HepG2 (cell line): ENCODE measurements around the gene LRRC74B. TPM values are rescaled to one million over a fixed set of nuclear protein-coding genes. Genes with fewer than 3 reads are reported as not detected.

ENCODE experiments used
- ATAC-seq: fragments of 200-7000 bp; cut with Tn5 transposase; 3 replicates; pipeline ENCODE4 v1.9.1; 2020; ENCODE audit warnings: mild to moderate bottlenecking, moderate library complexity
- BruUV-seq: library from RNA; stranded (reverse); fragments of 400-500 nt; replicated peaks from 2 replicates; lab custom pipeline; 2021; lab: Mats Ljungman, UMichigan
- CTCF ChIA-PET: fragments of 300-600 bp; formaldehyde crosslinking; extraction: SDS; loops from one replicate; lab custom pipeline; 2021; ENCODE audit warnings: low total read pairs, inconsistent platforms, low intra/inter-chr PET ratio; lab: Yijun Ruan, JAX
- POLR2A ChIA-PET: fragments of 350-600 bp; sonication (Branson Sonifier 250); formaldehyde crosslinking; loops from one replicate; lab custom pipeline; 2020; ENCODE audit warnings: antibody characterized with exemption, inconsistent platforms; lab: Yijun Ruan, JAX
- DNase-seq: peaks from one replicate; pipeline ENCODE4 v3.0.0-alpha.2; 2015; ENCODE audit warnings: low spot score
- FAIRE-seq: peaks from 3 replicates; lab custom pipeline; 2011; peaks lifted over from hg19 to GRCh38; lab: Jason Lieb, UNC
- H2AFZ ChIP-seq: one replicate; pipeline ENCODE4 v1.6.1; 2011; ENCODE audit warnings: low read length, inconsistent platforms
- H3K27ac ChIP-seq: fragments of 300-600 bp; 3 replicates; pipeline ENCODE4 v1.8.0; 2011; ENCODE audit warnings: mixed run types, mild to moderate bottlenecking, mixed read lengths, low read length, inconsistent platforms; ENCODE audit not compliant: insufficient read depth; ENCODE audit errors: extremely low read length
- H3K27me3 ChIP-seq, 2 experiments: fragments of 200-600 bp in 1 of 2; 2 replicates in 1 of 2; 3 replicates in 1 of 2; pipeline versions ENCODE4 v1.6.0 to v1.8.0; 2011; ENCODE audit warnings: low read length in 2 of 2, mild to moderate bottlenecking in 2 of 2, moderate library complexity in 2 of 2, inconsistent platforms in 1 of 2; ENCODE audit not compliant: insufficient read depth in 2 of 2, control insufficient read depth in 1 of 2
- H3K36me3 ChIP-seq, 2 experiments: fragments of 200-600 bp in 1 of 2; replicated peaks in 1 of 2; 2 replicates in 1 of 2; 3 replicates in 1 of 2; pipeline versions ENCODE4 v1.5.1 to v1.8.0; 2011; ENCODE audit warnings: low read length in 2 of 2, inconsistent platforms in 1 of 2; ENCODE audit not compliant: insufficient read depth in 2 of 2, control insufficient read depth in 1 of 2
- H3K4me1 ChIP-seq: 2 replicates; pipeline ENCODE4 v1.5.1; 2012; ENCODE audit warnings: low read length, inconsistent platforms; ENCODE audit not compliant: insufficient read depth
- H3K4me2 ChIP-seq: 2 replicates; pipeline ENCODE4 v1.6.0; 2011; ENCODE audit warnings: low read depth, low read length, inconsistent platforms
- H3K4me3 ChIP-seq, 3 experiments: fragments of 200-600 bp in 1 of 3; sonication (generic), shearing (Covaris generic) in 1 of 3; replicated peaks in 1 of 3; 2 replicates each; pipeline ENCODE4 v1.5.1; 2011 to 2016; ENCODE audit warnings: low read length in 3 of 3, inconsistent platforms in 2 of 3, low read depth in 2 of 3, mild to moderate bottlenecking in 2 of 3, control low read depth in 1 of 3, mixed read lengths in 1 of 3; ENCODE audit not compliant: insufficient read depth in 1 of 3
- H3K79me2 ChIP-seq: one replicate; pipeline ENCODE4 v1.6.1; 2011; ENCODE audit warnings: low read length, inconsistent platforms; ENCODE audit not compliant: insufficient read depth
- H3K9ac ChIP-seq: 2 replicates; pipeline ENCODE4 v1.6.0; 2011; ENCODE audit warnings: mild to moderate bottlenecking, low read depth, low read length, inconsistent platforms; ENCODE audit not compliant: insufficient read depth
- H3K9me3 ChIP-seq: 2 replicates; pipeline ENCODE4 v1.5.1; 2012; ENCODE audit warnings: mild to moderate bottlenecking, low read length
- H4K20me1 ChIP-seq: 2 replicates; pipeline ENCODE4 v1.6.0; 2011; ENCODE audit warnings: inconsistent platforms, mild to moderate bottlenecking, low read length, moderate library complexity; ENCODE audit not compliant: insufficient read depth
- ATF1 ChIP-seq: IDR thresholded peaks from 2 replicates; pipeline ENCODE4 v1.6.1; 2016; ENCODE audit warnings: mild to moderate bottlenecking, control low read depth
- HBP1 ChIP-seq: IDR thresholded peaks from 2 replicates; pipeline ENCODE4 v1.6.1; 2016; ENCODE audit warnings: low read depth, control low read depth
- MAFF ChIP-seq: IDR thresholded peaks from 2 replicates; pipeline ENCODE4 v1.6.1; 2011; ENCODE audit warnings: low read depth, low read length, improper control_type of control experiment
- MIXL1 ChIP-seq: IDR thresholded peaks from 2 replicates; pipeline ENCODE4 v1.6.1; 2016
- MXD4 ChIP-seq: IDR thresholded peaks from 2 replicates; pipeline ENCODE4 v1.6.1; 2016; ENCODE audit warnings: mild to moderate bottlenecking, missing biosample characterization, missing genetic modification reagents
- MYPOP ChIP-seq: sonication (generic); formaldehyde crosslinking; IDR thresholded peaks from 2 replicates; pipeline ENCODE4 v1.8.1; 2023; ENCODE audit warnings: mild to moderate bottlenecking, moderate library complexity, missing genetic modification reagents
- NFATC3 ChIP-seq: sonication (generic); formaldehyde crosslinking; IDR thresholded peaks from 2 replicates; pipeline ENCODE4 v1.5.1; 2020; ENCODE audit warnings: mild to moderate bottlenecking, missing genetic modification reagents
- REPIN1 ChIP-seq: sonication (generic); formaldehyde crosslinking; IDR thresholded peaks from 2 replicates; pipeline ENCODE4 v1.8.0; 2022; ENCODE audit warnings: missing genetic modification reagents, low read depth, mild to moderate bottlenecking, borderline replicate concordance
- SIN3A ChIP-seq: IDR thresholded peaks from 2 replicates; pipeline ENCODE4 v1.6.1; 2011; ENCODE audit warnings: low read depth, mild to moderate bottlenecking, control low read depth, low read length, borderline replicate concordance
- SOX13 ChIP-seq, 3 experiments: fragments of 450-650 bp in 1 of 3; sonication (generic) in 1 of 3; formaldehyde crosslinking in 1 of 3; IDR thresholded peaks in 2 of 3; conservative IDR thresholded peaks in 1 of 3; 2 replicates each; pipeline versions ENCODE4 v1.5.0 to v1.6.1; 2016 to 2020; ENCODE audit warnings: antibody characterized with exemption in 1 of 3, mild to moderate bottlenecking in 1 of 3, missing compliant biosample characterization in 1 of 3, missing genetic modification reagents in 1 of 3, moderate library complexity in 1 of 3
- SOX5 ChIP-seq: IDR thresholded peaks from 2 replicates; pipeline ENCODE4 v1.6.1; 2016; ENCODE audit warnings: borderline replicate concordance
- ZBTB14 ChIP-seq: sonication (generic); formaldehyde crosslinking; IDR thresholded peaks from 2 replicates; pipeline ENCODE4 v1.4.0; 2020; ENCODE audit warnings: missing genetic modification reagents
- ZBTB7A ChIP-seq: sonication (generic); formaldehyde crosslinking; IDR thresholded peaks from 2 replicates; pipeline ENCODE4 v1.8.0; 2022; ENCODE audit warnings: mild to moderate bottlenecking, missing genetic modification reagents
- ZNF256 ChIP-seq: sonication (generic); formaldehyde crosslinking; conservative IDR thresholded peaks from 2 replicates; pipeline ENCODE4 v1.4.0; 2020; ENCODE audit warnings: missing genetic modification reagents
- ZNF329 ChIP-seq: sonication (generic); formaldehyde crosslinking; IDR thresholded peaks from 2 replicates; pipeline ENCODE4 v1.9.0; 2021; ENCODE audit warnings: low read depth, mild to moderate bottlenecking, missing genetic modification reagents
- ZNF543 ChIP-seq: sonication (generic); formaldehyde crosslinking; IDR thresholded peaks from 2 replicates; pipeline ENCODE4 v1.4.0; 2020; ENCODE audit warnings: mild to moderate bottlenecking, missing genetic modification reagents
- ZNF878 ChIP-seq: sonication (generic); formaldehyde crosslinking; IDR thresholded peaks from 2 replicates; pipeline ENCODE4 v1.8.1; 2023; ENCODE audit warnings: mild to moderate bottlenecking, missing genetic modification reagents, moderate library complexity
- WGBS: methylation state at CpG from one replicate; pipeline ENCODE4 v1.1.6; 2017; ENCODE audit warnings: low lambda C conversion rate; 5-methylcytosine and 5-hydroxymethylcytosine counted together
- in situ Hi-C: cut with HindIII; loops from 2 replicates; pipeline ENCODE4 v1.10.0; 2017; ENCODE audit warnings: low pct_unique_long_range_greater_than_20kb; ENCODE audit not compliant: extremely low pct_ligation_motif_present
- intact Hi-C: fragments of 100-400 bp; cut with micrococcal nuclease; formaldehyde crosslinking; loops from one replicate; pipeline ENCODE4 v1.10.0; 2022; ENCODE audit not compliant: unreplicated experiment
- polyA plus RNA-seq, 8 experiments: library from polyadenylated mRNA; depleted of rRNA in 3 of 8; stranded (reverse) in 7 of 8; unstranded in 1 of 8; fragments of >200 nt; fragmentation: Illumina TruSeq in 4 of 8; extraction: Trizol in 4 of 8; gene quantifications; 2 replicates each; pipeline versions ENCODE4 v1.2.1 to v1.2.3, GENCODE V29; 2011 to 2016; ENCODE audit warnings: low read depth in 4 of 8, missing spikeins in 1 of 8, mixed read lengths in 1 of 8; ENCODE audit not compliant: insufficient read depth in 1 of 8
- total RNA-seq, 5 experiments: library from RNA; depleted of rRNA; stranded (reverse); fragments of >200 nt; fragmentation: Illumina TruSeq; extraction: Trizol; gene quantifications; 2 replicates each; pipeline ENCODE4 v1.2.3, GENCODE V29; 2016; ENCODE audit warnings: low read depth in 1 of 5
- TF ChIP-seq, protein P1 (sequence below): sonication (generic); formaldehyde crosslinking; IDR thresholded peaks from 2 replicates; pipeline ENCODE4 v1.5.0; 2020; ENCODE audit warnings: mild to moderate bottlenecking, missing genetic modification reagents

LRRC74B gene
- total and polyA plus RNA-seq, 2 of the 13 experiments (the other 11 are each of a cell fraction or from before 2014, with no cell fraction given) = not detected

DNA sequence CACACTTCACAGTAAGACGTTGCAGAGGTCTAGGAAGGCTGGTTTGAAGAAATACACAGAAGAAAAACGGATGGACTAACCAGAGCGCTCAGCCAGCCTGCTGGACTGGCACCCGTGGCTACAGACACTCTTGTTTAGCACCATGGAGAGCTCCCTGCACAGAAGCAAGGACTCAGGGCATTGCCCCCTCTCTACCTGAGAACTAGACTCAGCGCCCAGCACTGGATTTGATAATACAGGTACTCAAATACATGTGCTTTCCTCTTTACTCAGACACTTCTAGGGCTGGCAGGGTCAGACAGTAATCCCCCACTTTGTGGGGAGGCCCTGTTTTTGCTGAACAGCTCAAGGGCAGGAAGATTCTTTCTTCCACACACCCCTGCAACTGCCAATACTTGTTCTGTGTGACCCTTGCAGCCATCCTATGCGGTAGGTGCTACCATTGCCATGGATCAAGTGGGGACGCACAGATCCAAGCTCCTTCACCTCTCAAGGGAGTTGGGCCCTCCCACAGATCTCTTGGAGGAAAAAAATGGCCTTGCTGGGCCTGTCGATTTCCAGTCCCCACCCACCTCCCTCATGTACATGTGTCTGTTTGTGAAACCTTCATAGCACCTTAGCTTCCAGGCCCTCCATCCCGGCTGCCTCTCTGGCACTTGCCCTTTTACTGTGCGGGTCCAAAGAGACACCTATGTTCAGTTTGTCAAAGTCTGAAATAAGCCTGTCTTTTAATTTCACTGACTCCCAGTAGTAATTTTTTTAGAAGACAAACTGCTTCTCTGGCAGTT lies 35.9 kb upstream of the LRRC74B start:
- H3K27me3 ChIP-seq = no peaks in the 10 kb centered on the region; a peak in 1 of 5 replicates
- no peaks in the 10 kb centered on the region for H3K79me2 ChIP-seq
- H3K4me3 ChIP-seq = no peak overlapping the region
- H3K9ac ChIP-seq = no peak overlapping the region
- in situ Hi-C loops (no loop called here), intact Hi-C loops (no loop called here)
- ChIA-PET CTCF (no interaction called here), POLR2A (interaction anchor here (0.7 kb wide), 1 partner anchor 51 kb away, joined by 3 read pairs; no protein-coding TSS in a partner anchor)
- ATAC-seq = peak; percentile 90
- no peaks in the 10 kb centered on the region for H3K9me3 ChIP-seq
- peaks cover 20% of the 10 kb centered on the region for H3K4me1 ChIP-seq
- peak; percentile 48 for FAIRE-seq
- WGBS = 26% methylated on average over 10 of the region's 10 CpGs
- H3K36me3 ChIP-seq = no peaks in the 10 kb centered on the region
- H2AFZ ChIP-seq = no peak overlapping the region
- H3K4me2 ChIP-seq = no peak overlapping the region
- no peaks in the 10 kb centered on the region for H4K20me1 ChIP-seq
- H3K27ac ChIP-seq = no peak overlapping the region
- DNase-seq = peak; percentile 65
- BruUV-seq = no TSS peak
- TF ChIP-seq MYPOP (CRISPR knock-in tag) (0 out of 2 replicates have a peak, but pooled peaks have one; percentile 56), ZNF329 (CRISPR knock-in tag) (0 out of 2 replicates have a peak, but pooled peaks have one; percentile 59), ATF1 (CRISPR knock-in tag) (no peak), NFATC3 (CRISPR knock-in tag) (no peak), HBP1 (CRISPR knock-in tag) (peak; percentile 93), ZNF256 (CRISPR knock-in tag) (peak; percentile 62; the same call in 1 of the 2 replicates), MAFF (no peak), ZNF878 (CRISPR knock-in tag) (peak; percentile 95), ZBTB14 (no peak), MIXL1 (CRISPR knock-in tag) (peak; percentile 93), ZNF543 (peak; percentile 37; the same call in 1 of the 2 replicates), SIN3A (peak; percentile 84; the same call in 1 of the 2 replicates), REPIN1 (CRISPR knock-in tag) (no peak), MXD4 (CRISPR knock-in tag) (peak; percentile 66; the same call in 1 of the 2 replicates), SOX5 (CRISPR knock-in tag) (peak; percentile 56), SOX13 (IDR thresholded peaks at IDR 0.05) (no peak), SOX13 (CRISPR knock-in tag; conservative IDR thresholded peaks at IDR 0.05 in 1 of 2, IDR thresholded peaks at IDR 0.05 in 1 of 2) (peak in 1 of 2 experiments; percentile 47; a peak in 1 of 4 replicates), ZBTB7A (peak; percentile 44; the same call in 1 of the 2 replicates)
- TF ChIP-seq, protein P1, sequence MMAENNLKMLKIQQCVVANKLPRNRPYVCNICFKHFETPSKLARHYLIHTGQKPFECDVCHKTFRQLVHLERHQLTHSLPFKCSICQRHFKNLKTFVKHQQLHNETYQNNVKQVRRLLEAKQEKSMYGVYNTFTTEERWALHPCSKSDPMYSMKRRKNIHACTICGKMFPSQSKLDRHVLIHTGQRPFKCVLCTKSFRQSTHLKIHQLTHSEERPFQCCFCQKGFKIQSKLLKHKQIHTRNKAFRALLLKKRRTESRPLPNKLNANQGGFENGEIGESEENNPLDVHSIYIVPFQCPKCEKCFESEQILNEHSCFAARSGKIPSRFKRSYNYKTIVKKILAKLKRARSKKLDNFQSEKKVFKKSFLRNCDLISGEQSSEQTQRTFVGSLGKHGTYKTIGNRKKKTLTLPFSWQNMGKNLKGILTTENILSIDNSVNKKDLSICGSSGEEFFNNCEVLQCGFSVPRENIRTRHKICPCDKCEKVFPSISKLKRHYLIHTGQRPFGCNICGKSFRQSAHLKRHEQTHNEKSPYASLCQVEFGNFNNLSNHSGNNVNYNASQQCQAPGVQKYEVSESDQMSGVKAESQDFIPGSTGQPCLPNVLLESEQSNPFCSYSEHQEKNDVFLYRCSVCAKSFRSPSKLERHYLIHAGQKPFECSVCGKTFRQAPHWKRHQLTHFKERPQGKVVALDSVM (CRISPR knock-in tag) = no peak
